Keratinocyte (primary cell): ENCODE data around the gene NPLOC4.

Experiments used
- CTCF ChIP-seq, 3 experiments: IDR thresholded peaks in 1 of 3; conservative IDR thresholded peaks in 1 of 3; optimal IDR thresholded peaks in 1 of 3; 2 replicates in 2 of 3; 3 replicates in 1 of 3; pipeline versions ENCODE3 to v1.5.1; 2011; ENCODE audit warnings: low read length in 3 of 3, mild to moderate bottlenecking in 3 of 3, moderate library complexity in 2 of 3, control low read depth in 1 of 3, inconsistent platforms in 1 of 3; ENCODE audit not compliant: insufficient read depth in 2 of 3; ENCODE audit errors: extremely low read depth in 1 of 3
- EZH2 ChIP-seq: IDR thresholded peaks from one replicate; pipeline ENCODE4 v1.6.1; 2012; ENCODE audit warnings: inconsistent platforms, mild to moderate bottlenecking, low read length, moderate library complexity

DNA sequence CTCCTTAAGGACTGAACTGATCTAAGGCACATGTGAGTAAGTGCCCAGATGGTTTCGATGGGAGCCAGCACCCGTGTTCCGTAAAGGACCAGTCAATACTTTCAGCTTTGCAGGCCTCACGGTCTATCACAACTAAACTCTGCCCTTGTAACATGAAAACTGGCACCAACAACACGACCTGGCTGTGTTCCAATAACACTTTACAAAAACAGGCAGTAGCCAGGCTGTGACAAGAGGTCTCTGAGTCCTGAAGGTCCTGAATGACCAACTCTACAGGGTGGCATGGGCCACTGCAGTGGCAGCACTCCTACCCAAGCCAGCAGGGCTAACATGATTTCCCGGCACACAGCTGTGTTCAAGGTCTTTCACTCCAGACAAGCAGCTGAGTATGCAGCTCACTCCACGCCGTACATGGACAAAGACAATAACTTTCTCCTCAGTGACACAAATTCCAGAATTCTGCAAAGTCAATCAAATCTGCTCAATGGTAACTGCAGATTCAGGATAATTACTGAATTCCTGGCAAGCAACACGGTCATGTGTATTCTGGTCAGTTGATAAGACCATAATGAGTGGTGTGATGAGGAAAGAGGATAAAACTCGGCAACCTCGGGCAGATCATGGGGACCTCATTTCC, 15.3 kb downstream of the NPLOC4 start:
- TF ChIP-seq CTCF (optimal IDR thresholded peaks at IDR 0.05 in 1 of 3, IDR thresholded peaks at IDR 0.05 in 1 of 3, conservative IDR thresholded peaks at IDR 0.05 in 1 of 3; ENCODE audit: extremely low read depth in 1 of 3, insufficient read depth in 2 of 3, low read length in 3 of 3) (no peak), EZH2 (no peak)
